Stimulated activated CD8-positive, alpha-beta memory T cell treated with anti-CD3 and anti-CD28 coated beads, Interleukin-12 subunit alpha, Interleukin-12 subunit beta, amount 100 ng/mL, for 24 hours (primary cell): ENCODE results near the gene OXGR1.
"Not testable (repeated sequence)": the region's sequence is repeated elsewhere in the genome, so short reads cannot be mapped to it uniquely, and the experiment has no call there.

Source experiments
- DNase-seq: peaks from one replicate; pipeline ENCODE4 v3.0.0-alpha.2; 2020; ENCODE audit errors: extremely low read depth

Gene OXGR1

DNA sequence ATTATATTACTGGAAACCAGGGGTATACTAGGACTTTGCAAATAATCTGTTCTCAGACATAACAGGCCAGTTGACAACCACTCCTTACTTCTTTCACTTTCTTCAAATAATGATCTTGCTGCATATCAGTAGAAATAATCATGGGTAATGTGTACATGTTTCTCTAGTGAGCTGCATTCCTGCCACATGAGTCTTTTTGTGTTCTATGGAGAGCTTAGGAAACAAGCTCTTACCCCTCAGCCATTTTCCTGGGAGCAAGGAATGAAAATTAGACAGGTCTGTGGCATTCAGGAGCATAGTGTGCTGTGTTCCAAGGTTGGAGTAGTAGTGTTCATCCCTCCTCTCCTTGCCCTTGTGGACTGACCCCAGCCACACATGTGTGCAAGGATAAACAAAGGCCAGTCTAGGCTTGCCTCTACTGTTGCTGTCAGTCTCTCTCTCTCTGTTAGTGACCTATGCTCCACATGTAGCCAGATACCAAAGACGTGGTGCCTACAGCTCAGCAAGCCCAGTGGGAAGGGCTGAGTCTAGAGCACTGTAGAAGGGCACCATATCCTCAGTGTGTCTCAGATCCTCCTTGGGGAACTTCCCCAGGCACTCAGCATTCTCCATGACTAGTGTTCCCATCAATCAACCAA, 11.5 kb upstream of the OXGR1 start:
- DNase-seq: no peak

DNA sequence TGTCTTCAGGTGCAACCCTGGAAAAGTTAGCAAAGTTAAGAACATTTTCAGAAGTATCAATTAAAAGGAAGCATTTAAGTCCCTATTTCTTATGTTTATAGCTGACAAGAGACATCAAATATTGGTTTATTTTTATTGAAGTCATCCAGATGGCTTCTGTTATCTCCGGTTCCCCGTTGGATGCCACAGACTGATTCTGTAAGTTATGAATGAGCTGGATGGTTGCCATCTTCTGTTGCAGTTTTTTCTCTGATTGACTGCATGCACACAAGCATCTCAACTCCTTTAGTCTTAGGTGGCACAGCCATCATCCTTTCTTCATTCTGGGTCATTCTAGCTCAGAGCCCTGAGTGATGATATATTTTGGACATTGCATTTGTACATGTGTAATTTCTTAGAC, 10.6 kb upstream of the OXGR1 start:
- no peak for DNase-seq

DNA sequence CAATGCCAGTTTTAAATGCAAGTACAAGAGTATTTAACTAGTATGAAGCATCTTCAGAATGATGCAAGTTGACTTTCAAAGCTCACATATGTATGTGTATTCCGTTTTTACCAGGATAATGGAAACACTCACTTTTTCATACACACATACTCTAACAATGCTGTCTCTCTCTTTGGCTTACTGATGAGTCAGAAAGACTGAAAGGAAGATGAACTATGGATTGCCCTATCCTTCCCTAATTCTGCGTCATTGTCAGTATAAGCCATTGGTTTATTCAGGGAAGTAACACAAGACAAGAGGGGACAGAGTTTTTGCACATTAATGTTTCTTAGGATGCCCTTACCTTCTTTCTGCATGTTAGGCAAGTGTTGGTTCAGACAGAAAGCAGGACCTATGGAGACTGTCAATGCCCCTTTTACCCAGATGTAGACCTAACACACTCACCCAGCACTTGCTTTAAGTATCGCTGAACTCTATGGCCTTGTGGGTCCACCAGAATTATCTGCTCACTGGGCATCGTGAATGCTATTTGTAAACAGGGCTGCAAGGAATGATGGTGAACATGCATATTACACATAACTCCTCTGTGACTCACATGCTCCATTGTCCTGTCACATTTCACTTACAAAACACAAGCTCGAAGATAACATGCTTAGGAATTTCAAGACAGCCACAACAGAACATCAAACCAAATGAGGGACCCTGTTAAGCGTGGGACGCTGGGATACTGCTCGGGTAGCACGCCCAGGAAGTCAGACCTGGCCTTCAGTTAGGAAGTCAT, 10.0 kb upstream of the OXGR1 start:
- no peak for DNase-seq

DNA sequence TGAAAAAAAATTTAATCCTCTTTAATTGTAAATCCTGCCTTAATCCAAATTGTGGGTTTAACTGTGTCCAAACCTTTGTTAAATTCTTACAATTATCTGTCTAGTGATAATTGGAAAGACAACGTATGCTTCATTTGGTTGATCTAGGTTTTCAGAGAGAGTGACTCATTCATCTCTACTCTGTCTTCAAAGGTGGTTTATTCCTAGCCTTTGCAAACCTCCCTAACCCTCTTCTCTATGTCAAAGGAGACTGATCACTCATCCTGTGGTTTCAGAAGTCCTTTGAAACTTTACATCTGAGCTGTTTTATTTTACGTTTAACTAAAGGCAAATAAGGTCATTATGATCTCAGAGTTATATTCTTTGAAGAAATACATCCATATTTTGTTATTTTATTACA, 8.8 kb upstream of the OXGR1 start:
- no peak for DNase-seq

DNA sequence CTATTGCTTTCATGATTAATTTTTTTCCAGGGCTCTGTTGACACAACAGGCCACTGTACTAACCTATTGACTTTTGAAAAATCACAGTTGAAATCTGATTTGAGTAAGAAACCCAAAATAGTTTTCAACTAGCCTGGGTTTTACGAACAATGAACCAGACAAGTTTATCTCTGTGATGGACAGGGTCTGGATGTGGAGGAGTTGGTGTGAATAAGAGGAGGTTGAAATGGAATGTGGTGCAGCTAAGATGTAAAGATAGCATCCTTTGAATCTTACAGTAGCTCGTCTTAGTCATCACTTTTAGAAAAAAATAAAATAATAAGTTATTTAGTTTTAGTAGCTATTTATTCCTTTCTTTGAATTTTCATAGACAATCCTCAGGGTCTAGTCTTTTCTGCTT, 8.3 kb upstream of the OXGR1 start:
- DNase-seq: no peak

DNA sequence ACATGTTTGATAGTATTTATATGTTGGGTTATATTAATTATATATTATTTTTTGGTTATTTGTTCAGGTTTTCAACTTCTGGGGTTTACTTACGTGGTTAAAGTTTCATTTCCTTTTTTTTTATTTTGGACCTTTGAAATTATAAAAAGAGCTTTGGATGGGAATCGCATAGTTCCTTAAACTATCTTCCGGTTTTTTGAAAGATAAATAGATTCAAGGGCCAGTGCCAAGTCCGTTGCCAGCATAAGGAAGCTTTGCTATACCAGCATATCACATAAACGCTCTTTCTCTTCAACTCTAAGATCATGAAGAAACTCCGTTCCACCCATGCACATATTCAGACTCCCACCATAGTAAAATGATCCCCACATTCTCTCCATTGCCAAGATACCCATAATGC, 7.4 kb upstream of the OXGR1 start:
- no peak for DNase-seq

DNA sequence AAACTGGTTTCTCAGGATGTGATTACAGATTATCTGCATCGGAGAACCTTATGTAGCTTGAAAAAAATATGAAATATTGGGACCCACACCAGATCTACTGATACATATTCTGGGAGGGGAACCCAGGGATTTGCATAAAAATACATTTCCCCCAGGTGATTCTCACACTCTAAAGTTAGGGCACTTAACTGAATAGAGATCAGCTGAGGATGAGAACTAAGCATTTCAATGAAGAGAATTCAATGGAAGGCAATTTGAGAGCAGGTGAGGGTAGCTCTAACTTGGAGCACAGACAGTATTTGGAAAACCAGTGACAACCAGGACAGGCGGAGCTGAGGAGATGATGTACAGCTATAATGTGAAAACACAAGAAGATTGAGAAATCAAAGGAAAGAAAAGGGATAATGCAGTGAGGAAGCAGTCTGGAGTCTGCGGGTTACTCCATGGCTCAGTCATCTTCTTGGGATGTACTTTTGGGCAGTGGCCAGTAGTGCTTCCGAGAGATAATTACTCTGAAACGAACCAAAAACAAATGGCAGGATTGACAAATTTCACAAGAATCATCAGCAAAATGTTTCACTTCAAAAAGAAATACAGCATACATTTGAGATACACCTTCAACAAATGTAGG, 6.1 kb upstream of the OXGR1 start:
- no peak for DNase-seq

DNA sequence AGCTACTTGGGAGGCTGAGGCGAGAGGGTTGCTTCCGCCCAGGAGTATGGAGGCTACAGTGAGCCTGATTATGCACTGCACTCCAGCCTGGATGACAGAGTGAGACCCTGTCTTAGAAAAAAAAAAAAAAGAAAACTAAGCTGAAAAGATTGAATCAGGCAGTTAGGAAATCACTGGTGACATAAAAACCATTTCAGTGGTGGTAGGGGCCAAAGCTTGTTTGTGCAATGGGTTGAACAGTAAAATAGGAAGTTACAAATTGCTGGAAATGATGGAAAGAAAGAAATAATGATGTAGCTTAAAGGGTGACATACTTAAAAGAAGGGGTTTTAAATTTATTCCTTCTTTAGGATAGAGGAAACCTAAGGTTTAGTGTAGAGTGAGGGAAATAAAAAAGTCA, 4.8 kb upstream of the OXGR1 start:
- DNase-seq: no peak

DNA sequence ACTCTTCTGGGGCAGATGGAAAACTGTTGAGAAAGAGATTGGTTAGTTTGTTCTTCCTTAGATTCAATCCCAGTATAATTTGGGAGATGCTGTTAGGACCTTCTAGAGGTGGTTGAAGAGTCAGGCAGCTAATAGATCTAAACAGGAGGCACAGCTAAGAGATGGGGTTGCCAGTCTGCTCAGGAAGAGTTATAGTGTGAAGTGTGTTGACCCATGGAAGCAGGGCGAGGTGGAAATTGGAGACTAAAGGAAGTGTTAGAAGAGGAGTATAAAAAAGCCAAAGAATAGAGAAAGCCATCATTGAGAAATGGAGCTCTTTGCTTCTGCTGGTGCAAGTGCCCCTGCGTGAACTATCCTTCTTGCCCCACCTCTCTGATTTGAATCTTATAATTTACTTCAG, 3.8 kb upstream of the OXGR1 start:
- DNase-seq: no peak

DNA sequence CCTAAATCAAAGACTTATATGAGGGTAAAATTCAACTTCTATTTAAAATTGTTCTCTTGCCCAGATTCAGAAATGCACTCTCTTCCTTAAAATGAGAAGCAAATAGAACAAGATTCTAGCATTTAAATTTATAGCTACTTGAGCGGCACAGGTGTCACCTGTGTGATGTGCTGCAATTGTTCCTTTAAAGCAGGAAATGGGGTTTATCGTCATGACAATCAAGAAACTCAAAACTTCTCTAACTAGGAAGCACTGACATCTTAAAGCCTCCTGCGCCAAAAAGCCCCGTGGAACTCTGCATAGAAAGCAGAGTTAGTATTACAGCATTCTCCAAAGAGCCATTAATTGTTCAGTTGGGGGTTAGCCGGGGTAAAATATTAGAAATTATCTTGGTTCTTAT, 2.6 kb upstream of the OXGR1 start:
- DNase-seq: no peak

DNA sequence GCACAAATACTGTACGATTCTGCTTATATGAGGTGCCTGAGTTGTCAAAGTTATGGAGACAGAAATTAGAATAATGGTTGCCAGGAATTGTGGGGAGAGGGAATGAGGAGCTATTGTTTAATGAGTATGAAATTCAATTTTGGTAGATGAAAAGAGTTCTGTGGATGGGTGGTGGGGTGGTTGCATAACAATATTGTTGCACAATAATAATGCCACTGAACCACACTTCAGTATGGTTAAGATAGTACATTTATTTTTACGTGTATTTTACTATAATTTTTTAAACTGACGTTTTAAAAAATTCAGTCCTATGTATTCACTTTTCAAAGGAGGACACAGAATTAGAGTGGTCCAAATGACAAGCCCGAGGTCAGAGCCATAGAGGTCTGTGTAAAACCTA, 1.8 kb upstream of the OXGR1 start:
- DNase-seq: no peak

DNA sequence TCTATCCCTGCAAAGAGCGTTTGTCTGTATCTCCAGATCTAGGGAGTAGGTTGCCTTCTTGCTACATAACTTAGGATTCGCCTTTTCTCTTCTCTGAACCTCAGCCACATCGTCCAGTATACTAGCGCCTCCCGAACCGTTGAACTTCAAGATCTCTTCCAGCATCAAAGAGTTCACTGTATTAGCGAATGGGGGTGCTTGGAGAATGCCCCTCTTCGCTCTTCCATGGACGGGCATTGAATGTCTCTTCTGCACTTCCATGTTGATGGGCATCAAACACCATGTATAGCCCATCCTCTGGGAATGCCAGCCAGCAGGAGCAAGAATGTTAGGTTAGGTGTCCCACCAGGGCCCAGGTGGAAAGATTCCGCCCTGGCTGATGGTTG, 575 bp upstream of the OXGR1 start:
- no peak for DNase-seq

DNA sequence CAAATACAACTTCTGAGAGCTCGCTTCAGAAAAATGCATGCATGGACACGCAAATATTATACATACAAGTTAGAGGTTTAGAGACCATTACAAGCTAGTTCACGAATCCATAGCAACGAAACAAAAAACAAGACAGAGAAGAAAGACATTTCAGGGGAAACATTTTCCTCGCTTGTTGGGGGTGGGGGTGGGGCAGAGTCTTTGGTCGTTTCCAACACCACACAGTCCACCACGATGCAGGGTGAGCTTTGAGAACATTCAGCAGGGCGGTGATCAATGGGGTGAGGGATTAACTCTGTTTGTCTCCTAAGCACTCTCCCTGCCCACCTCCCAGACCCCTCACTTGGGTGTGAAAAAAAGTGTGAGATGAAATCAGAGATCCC, 651 bp downstream of the OXGR1 start:
- no peak for DNase-seq

DNA sequence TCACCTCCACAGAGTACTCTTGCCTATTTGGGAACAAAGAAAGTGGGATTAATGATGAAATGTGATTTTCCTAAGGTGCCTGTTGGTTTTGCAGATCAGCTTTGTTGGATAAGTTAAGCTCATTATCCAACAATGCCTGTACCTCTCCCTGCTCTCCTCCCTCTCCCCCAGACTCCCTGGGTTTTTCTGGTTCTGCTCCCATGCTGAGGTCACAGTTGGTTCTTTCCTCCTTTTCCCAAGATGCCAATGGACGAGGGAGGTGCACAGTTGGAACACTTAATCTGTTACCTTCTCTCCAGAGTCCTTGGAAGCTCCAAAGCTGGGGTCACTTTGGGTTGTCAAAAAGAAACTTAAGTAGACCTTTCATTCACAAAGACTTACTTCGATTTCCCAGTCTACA, 1.6 kb downstream of the OXGR1 start:
- DNase-seq: no peak

DNA sequence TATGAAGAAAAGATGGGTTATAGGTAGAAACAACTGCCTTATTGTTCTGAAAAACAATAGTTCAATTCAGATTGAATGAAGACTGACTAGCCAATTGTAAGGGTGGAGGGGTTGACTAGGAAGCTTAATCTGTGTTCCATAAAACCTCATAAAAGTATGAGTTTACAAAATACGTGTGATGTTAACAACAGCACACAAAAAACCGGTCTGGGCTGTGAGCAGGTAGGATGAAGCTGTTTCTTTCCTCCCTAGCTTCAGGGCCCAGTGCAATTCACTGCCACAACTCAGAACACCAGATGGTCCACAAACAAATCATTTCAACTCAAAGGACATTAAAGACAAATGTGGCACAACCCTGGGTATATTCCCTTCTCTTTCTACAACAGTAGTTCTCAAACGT, 3.2 kb downstream of the OXGR1 start:
- DNase-seq: no peak

DNA sequence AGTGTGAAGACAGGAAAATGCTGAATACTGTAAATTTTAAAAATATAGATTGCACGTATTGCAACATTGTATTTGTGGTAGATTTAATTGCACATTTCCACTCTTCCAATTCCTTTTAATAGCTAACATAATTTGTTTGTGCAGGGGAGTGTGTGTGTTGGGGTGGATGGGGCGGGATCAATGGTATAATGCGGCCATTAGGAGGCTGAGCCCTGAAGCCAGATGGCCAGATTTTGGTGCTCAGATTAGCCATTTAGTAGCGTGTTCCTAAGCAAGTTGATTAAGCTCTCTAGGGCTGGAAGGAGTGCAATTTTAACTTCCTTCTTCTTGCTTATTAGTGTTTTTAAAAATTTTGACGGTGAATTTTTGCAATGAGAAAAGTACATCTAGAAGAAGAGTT, 5.8 kb downstream of the OXGR1 start:
- DNase-seq: no peak

DNA sequence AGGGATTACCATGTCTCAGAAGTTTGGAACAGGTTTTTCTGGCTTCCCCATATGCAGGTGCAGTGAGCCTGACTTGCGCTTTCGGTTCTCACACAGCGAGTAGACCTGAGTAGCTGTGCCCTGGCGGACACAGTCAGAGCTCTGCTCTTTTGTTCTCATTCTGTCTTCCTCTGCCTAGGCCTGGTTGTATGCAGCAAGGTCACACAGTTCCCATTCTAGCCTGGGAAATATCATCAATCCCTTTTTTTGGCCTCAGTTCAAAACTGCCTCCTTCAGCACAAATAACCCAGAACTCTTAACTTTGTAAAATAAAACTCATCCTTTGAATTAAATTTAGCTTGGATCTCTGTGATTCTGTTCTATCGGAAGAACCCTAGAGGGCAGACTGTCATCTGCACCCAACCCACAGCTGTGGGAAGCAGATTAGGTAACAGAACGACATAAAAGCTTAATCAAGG, 10.2 kb downstream of the OXGR1 start:
- no peak for DNase-seq

DNA sequence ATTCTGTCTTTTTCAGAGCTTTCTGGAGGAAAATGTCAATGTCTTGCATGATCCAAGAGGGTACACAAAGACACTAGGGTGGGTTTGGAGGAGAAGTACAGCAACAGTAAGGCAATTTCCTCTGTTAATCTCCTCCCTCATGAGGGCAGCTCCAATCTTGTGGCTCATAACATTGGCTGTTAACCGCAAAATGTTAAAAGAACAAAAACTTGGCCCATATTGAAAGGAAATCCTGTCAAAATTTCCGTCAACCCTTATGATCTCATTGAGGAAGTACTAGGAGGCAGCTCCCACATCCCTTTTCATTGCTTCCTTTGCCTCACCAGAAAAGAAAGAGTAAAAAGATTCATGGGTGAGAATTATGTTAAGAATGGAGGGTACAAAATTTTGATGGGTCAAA, 11.6 kb downstream of the OXGR1 start:
- no peak for DNase-seq

DNA sequence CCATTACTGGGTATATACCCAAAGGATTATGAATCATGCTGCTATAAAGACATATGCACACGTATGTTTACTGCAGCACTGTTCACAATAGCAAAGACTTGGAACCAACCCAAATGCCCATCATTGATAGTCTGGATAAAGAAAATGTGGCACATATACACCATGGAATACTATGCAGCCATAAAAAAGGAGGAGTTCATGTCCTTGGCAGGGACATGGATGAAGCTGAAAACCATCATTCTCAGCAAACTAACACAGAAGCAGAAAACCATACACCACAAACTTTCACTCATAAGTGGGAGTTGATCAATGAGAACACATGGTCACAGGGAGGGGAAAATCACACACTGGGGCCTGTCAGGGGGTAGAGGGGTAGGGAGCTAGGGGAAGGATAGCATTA, 14.4 kb downstream of the OXGR1 start:
- DNase-seq: not testable (repeated sequence)

DNA sequence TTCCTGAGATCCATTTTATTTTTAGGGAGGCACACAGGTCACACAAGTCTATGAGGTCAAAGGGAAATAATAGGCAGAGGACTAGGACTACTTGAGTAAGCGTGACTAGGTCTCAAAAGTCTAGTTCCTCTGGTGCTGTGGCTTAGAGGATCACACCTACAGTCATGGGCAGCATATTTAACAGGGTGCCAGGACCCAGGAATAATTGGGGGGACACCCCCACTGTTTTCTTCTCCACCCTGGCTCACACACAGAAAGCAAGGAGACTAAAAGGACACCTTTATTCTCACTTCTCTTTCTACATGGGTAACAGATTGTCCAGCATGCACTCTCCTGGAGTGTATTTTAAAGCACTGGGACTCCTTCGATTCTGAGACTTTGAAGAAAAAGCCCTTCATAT, 26.2 kb downstream of the OXGR1 start:
- DNase-seq: no peak

DNA sequence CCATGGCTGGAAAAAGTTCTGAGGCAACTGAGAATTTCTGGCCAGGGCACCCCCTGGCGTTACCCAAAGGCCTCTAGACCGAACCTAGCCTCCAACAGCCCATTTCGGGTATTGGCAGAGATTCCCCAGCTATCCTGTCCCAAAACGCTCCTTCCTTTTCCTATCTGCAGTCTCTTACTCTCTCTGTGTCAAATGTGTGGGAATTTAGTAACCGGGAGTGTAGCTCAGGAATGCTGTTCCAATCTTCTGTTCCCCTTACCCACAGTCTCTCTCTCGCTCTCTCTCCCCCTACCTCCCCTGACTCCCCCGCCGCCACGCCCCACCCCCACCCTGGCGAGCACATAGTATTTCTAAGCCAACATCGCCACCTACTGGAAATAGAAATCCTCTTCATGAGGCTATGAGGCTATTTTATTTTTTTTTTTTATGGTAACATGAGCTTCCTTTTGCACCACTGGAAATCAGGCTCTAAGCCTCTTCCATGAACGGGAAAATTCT, 27.0 kb downstream of the OXGR1 start:
- no peak for DNase-seq

DNA sequence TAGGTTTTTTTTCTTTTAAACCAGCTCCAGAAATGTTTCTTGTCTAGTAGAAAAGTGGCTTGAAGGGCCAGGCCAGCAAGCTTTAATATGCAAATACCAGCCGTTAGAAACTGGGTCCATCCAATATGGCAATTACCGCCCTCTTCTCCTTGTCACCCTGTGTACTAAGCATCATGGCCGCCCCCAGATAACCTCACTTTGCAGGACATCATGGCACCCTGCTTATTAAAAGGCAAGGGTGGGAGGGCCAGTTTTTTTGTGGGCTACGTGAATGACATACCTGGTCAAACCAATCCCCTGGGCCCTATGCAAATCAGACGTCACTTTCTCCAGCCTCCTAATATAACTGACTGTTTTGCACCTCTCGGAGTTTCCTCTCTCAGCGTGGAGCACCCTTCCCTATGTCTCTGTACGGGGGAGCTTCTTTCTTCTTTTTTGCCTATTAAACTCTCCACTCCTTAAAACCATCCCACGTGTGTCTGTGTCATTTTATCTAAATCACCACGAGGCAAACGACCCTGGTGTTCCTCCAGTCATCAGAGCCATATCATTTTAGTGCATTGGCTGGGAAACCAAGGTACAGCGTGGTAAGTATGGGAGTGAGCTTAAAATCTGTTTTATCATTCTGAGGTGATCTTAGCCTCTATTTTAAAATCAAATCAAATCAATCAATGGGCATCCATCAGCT, 27.7 kb downstream of the OXGR1 start:
- no peak for DNase-seq
